OCI-LY1 (cell line): ENCODE measurements around the gene EIF3L.

Experiments
- H2AFZ ChIP-seq: fragments of 200-600 bp; sonication (generic), shearing (Covaris generic); 2 replicates; pipeline ENCODE4 v1.6.0; 2014; ENCODE audit warnings: antibody characterized with exemption, mild to moderate bottlenecking, low read length
- H3F3A ChIP-seq: fragments of 200-600 bp; sonication (generic), shearing (Covaris generic); 2 replicates; pipeline ENCODE4 v1.6.0; 2014; ENCODE audit warnings: mild to moderate bottlenecking, antibody characterized with exemption, low read length, moderate library complexity; ENCODE audit not compliant: insufficient read depth
- H3K27ac ChIP-seq: fragments of 200-600 bp; sonication (generic); 2 replicates; pipeline ENCODE4 v1.5.1; 2014; ENCODE audit warnings: low read length, mixed run types, mild to moderate bottlenecking, low read depth; ENCODE audit not compliant: poor library complexity, severe bottlenecking
- H3K27me3 ChIP-seq: fragments of 200-600 bp; sonication (generic); 2 replicates; pipeline ENCODE4 v1.6.0; 2014; ENCODE audit warnings: antibody characterized with exemption, mild to moderate bottlenecking, low read length, moderate library complexity; ENCODE audit not compliant: insufficient read depth
- H3K36me3 ChIP-seq: fragments of 200-600 bp; sonication (generic); 2 replicates; pipeline ENCODE4 v1.6.1; 2014; ENCODE audit warnings: mild to moderate bottlenecking, antibody characterized with exemption, low read length, moderate library complexity, mixed read lengths; ENCODE audit not compliant: insufficient read depth
- H3K4me1 ChIP-seq: fragments of 200-600 bp; sonication (generic); 2 replicates; pipeline ENCODE4 v1.5.1; 2014; ENCODE audit warnings: mild to moderate bottlenecking, low read length, moderate library complexity; ENCODE audit not compliant: insufficient read depth, severe bottlenecking
- H3K4me2 ChIP-seq: fragments of 200-600 bp; sonication (generic), shearing (Covaris generic); 2 replicates; pipeline ENCODE4 v1.6.1; 2014; ENCODE audit warnings: low read length
- H3K4me3 ChIP-seq: fragments of 200-600 bp; sonication (generic); 2 replicates; pipeline ENCODE4 v1.5.1; 2014; ENCODE audit warnings: low read length, low read depth, mild to moderate bottlenecking, mixed read lengths; ENCODE audit not compliant: poor library complexity, severe bottlenecking
- H3K79me2 ChIP-seq: fragments of 200-600 bp; shearing (Covaris generic); 2 replicates; pipeline ENCODE4 v1.6.1; 2016; ENCODE audit warnings: mixed run types, low read length, mixed read lengths; ENCODE audit not compliant: insufficient read depth
- H3K9ac ChIP-seq: fragments of 200-600 bp; sonication (generic), shearing (Covaris generic); 2 replicates; pipeline ENCODE4 v1.6.1; 2014; ENCODE audit warnings: mild to moderate bottlenecking, low read length, mixed read lengths
- H3K9me2 ChIP-seq: fragments of 200-600 bp; sonication (generic), shearing (Covaris generic); 2 replicates; pipeline ENCODE4 v1.6.1; 2014; ENCODE audit warnings: low read depth, mild to moderate bottlenecking, low read length, mixed read lengths
- H3K9me3 ChIP-seq: fragments of 200-600 bp; shearing (Covaris generic); 2 replicates; pipeline ENCODE4 v1.6.1; 2014; ENCODE audit warnings: low read length, mixed read lengths
- H4K20me1 ChIP-seq: fragments of 200-600 bp; sonication (generic), shearing (Covaris generic); 2 replicates; pipeline ENCODE4 v1.6.0; 2016; ENCODE audit warnings: mild to moderate bottlenecking, low read length; ENCODE audit not compliant: insufficient read depth
- CTCF ChIP-seq: fragments of 200-600 bp; sonication (generic), shearing (Covaris generic); IDR thresholded peaks from 2 replicates; pipeline ENCODE4 v1.5.1; 2017; ENCODE audit warnings: mild to moderate bottlenecking, antibody characterized with exemption, low read length, moderate library complexity, mixed read lengths
- EZH2 ChIP-seq: fragments of 200-600 bp; sonication (generic), shearing (Covaris generic); IDR thresholded peaks from 2 replicates; pipeline ENCODE4 v1.8.0; 2017; ENCODE audit warnings: borderline replicate concordance, mixed run types, mild to moderate bottlenecking, antibody characterized with exemption, low read length, moderate library complexity, mixed read lengths

EIF3L gene

GRCh38 chr22:37910890-37911672 is 61.9 kb downstream of the EIF3L start:
- Histone ChIP-seq H3K27me3 (no peaks in the 10 kb centered on the region), H3K79me2 (no peaks in the 10 kb centered on the region)

GRCh38 chr22:37911697-37912096 is 62.5 kb downstream of the EIF3L start:
- Histone ChIP-seq H3K79me2 (no peaks in the 10 kb centered on the region), H3K4me3 (no peak overlapping the region), H3K36me3 (no peaks in the 10 kb centered on the region), H3K9ac (no peak overlapping the region), H2AFZ (no peak overlapping the region), H3F3A (no peaks in the 10 kb centered on the region; the same call in 1 of the 2 replicates), H3K9me3 (no peaks in the 10 kb centered on the region), H4K20me1 (no peaks in the 10 kb centered on the region), H3K27me3 (no peaks in the 10 kb centered on the region), H3K4me1 (peaks cover 13% of the 10 kb centered on the region), H3K4me2 (no peak overlapping the region), H3K27ac (no peak overlapping the region), H3K9me2 (no peaks in the 10 kb centered on the region)
- TF ChIP-seq EZH2 (no peak), CTCF (no peak)

More at GRCh38 chr22:37910890-37911672, 61.9 kb downstream of the EIF3L start:
- Histone ChIP-seq H3K9me2 (no peaks in the 10 kb centered on the region), H3K4me2 (no peak overlapping the region), H3K36me3 (no peaks in the 10 kb centered on the region), H4K20me1 (no peaks in the 10 kb centered on the region), H3K4me1 (peaks cover 14% of the 10 kb centered on the region), H3K4me3 (no peak overlapping the region), H3K9ac (no peak overlapping the region), H3K27ac (no peak overlapping the region), H2AFZ (no peak overlapping the region), H3K9me3 (no peaks in the 10 kb centered on the region), H3F3A (no peaks in the 10 kb centered on the region; the same call in 1 of the 2 replicates)
- no peak for TF ChIP-seq EZH2
- TF ChIP-seq CTCF = no peak

GRCh38 chr22:37912171-37912570 is 63.0 kb downstream of the EIF3L start:
- H3K9me2 ChIP-seq = no peaks in the 10 kb centered on the region
- no peaks in the 10 kb centered on the region for H3K27me3 ChIP-seq
- peaks cover 8% of the 10 kb centered on the region for H3K4me1 ChIP-seq
- H3K9ac ChIP-seq = no peak overlapping the region
- H3K4me3 ChIP-seq = no peak overlapping the region
- no peaks in the 10 kb centered on the region for H3K79me2 ChIP-seq
- H3K27ac ChIP-seq = no peak overlapping the region
- no peaks in the 10 kb centered on the region; the same call in 1 of the 2 replicates for H3K36me3 ChIP-seq
- no peaks in the 10 kb centered on the region for H4K20me1 ChIP-seq
- H3F3A ChIP-seq = no peaks in the 10 kb centered on the region; the same call in 1 of the 2 replicates
- no peak overlapping the region for H2AFZ ChIP-seq
- no peak for TF ChIP-seq CTCF
- no peak for TF ChIP-seq EZH2
- H3K9me3 ChIP-seq = no peaks in the 10 kb centered on the region
- no peak overlapping the region for H3K4me2 ChIP-seq
